ENCODE results near the gene SLC38A2.

The SLC38A2 gene

DNA sequence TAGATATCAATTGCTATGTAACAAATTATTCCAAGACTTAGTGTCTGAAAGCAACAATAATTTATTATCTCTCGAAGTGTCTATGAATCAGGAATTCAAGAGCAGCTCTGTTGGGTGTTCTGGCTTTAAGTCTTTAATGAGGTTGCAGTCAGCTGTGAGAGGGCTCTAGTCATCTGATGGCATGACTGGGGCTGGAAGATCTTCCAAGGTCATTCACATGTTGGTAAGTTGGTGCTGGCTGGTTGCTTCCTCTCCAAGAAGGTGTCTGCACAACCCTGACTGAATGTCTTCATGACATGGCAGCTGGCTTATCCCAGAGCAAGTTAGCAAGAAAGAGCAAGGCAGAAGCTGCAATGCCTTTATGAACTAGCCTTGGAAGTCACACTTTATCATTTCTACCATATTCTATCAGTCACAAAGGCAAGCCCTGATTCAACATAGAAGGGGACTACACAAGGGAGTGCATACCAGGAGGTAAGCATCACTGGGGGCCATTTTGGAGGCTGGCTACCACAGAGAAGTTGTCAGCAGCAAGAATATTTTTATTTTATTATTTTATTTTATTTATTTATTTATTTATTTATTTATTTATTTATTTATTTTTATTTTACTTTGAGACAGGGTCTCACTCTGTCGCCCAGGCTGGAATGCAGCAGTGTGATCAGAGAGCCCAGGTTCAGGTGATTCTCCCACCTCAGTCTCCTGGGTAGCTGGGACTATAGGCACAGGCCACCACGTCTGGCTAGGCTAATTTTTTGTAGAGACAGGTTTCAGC is 7.6 kb upstream of the SLC38A2 start:
- TF ChIP-seq, protein P1, sequence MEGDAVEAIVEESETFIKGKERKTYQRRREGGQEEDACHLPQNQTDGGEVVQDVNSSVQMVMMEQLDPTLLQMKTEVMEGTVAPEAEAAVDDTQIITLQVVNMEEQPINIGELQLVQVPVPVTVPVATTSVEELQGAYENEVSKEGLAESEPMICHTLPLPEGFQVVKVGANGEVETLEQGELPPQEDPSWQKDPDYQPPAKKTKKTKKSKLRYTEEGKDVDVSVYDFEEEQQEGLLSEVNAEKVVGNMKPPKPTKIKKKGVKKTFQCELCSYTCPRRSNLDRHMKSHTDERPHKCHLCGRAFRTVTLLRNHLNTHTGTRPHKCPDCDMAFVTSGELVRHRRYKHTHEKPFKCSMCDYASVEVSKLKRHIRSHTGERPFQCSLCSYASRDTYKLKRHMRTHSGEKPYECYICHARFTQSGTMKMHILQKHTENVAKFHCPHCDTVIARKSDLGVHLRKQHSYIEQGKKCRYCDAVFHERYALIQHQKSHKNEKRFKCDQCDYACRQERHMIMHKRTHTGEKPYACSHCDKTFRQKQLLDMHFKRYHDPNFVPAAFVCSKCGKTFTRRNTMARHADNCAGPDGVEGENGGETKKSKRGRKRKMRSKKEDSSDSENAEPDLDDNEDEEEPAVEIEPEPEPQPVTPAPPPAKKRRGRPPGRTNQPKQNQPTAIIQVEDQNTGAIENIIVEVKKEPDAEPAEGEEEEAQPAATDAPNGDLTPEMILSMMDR (conservative IDR thresholded peaks at IDR 0.05; ENCODE audit: low read depth) = no peak
- CTCF ChIA-PET = no interaction called here
- POLR2A ChIA-PET (ENCODE audit: low non-redundant PET) = no interaction called here
- no peak overlapping the region for H3K27ac ChIP-seq
- DNase-seq (ENCODE audit: low spot score) = no peak

DNA sequence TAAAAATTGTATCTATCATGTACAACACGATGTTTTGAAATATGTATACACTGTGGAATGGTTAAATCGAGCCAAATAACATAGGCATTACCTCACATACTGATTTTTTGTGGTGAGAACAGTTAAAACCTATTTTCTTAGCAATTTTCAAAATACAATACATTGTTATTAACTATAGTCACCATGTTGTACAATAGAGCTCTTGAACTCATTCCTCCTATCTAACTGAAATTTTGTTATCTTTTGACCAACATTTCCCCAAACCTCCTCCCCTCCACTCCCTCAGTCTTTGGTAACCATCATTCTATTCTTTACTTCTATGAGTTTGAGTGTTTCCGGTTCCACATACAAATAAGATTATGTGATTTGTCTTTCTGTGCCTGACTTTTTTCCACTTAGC is 6.8 kb upstream of the SLC38A2 start:
- TF ChIP-seq, protein P1 (conservative IDR thresholded peaks at IDR 0.05; ENCODE audit: low read depth) = no peak
- CTCF ChIA-PET = interaction anchor here (0.6 kb wide), 1 partner anchor 22 kb away, joined by 3 read pairs; no protein-coding TSS in a partner anchor
- POLR2A ChIA-PET (ENCODE audit: low non-redundant PET) = no interaction called here
- no peak for DNase-seq (ENCODE audit: low spot score)
- H3K27ac ChIP-seq = no peak overlapping the region

DNA sequence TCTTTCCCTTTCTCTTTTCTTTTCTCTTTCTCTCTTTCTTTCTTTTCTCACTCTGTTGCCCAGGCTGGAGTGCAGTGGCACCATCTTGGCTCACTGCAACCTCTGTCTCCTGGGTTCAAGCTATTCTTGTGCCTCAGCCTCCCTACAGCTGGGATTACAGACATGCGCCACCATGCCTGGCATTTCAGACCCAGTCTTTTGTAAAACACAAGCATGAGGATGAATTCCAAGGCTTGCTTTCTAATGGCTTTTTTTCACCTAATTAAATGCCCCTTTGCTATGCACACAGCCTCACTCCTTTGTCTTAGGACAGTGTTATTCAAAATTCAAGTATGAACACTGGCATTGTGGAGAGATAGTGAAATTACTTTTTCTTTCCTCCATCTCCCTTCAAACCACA is 6.0 kb upstream of the SLC38A2 start:
- H3K27ac ChIP-seq = no peak overlapping the region
- no peak for DNase-seq (ENCODE audit: low spot score)
- POLR2A ChIA-PET (ENCODE audit: low non-redundant PET) = no interaction called here
- TF ChIP-seq, protein P1 (conservative IDR thresholded peaks at IDR 0.05; ENCODE audit: low read depth) = no peak
- CTCF ChIA-PET = no interaction called here

DNA sequence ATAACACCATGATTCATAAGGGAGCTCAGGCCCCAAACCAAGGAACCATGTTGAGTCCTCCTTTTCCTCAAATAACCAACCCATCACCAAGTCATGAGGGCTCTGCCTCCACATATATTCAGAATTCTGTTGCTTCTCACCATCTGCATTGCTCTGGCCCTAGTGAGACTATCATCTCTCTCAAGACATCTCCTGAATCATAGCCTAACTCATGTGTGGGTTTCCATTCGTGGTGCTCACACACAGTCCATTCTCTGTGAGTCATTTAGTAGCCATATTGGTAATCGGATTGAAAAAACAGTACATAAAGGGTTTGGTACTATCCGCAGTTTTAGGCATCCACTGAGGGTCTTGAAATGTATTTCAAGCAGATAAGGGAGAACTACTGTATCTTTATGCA is 5.1 kb upstream of the SLC38A2 start:
- ChIA-PET POLR2A (ENCODE audit: low non-redundant PET) (no interaction called here), CTCF (interaction anchor here (0.7 kb wide), 1 partner anchor 278 kb away, joined by 4 read pairs; no protein-coding TSS in a partner anchor)
- no peak overlapping the region for H3K27ac ChIP-seq
- TF ChIP-seq, protein P1 (conservative IDR thresholded peaks at IDR 0.05; ENCODE audit: low read depth) = no peak
- no peak for DNase-seq (ENCODE audit: low spot score)

DNA sequence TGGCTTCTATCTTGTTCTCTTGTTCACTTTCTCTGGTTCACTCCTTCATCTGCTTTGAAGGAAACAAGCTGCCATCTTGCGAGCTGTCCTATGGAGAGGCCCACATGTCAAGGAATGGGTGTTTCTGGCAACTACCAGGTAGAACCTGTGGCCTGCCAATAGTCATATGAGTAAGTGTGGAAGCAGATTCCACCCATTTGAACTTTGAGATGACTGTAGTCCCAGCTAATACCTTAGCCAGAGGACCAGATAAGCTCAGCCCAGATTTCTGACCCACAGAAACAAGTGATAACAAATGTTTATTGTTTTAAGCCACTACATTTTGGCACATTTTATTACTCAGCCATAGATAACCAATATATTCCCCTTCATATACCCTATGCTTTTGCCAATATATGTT is 4.0 kb upstream of the SLC38A2 start:
- DNase-seq (ENCODE audit: low spot score) = no peak
- H3K27ac ChIP-seq = no peak overlapping the region; the same call in 1 of the 2 replicates
- ChIA-PET POLR2A (ENCODE audit: low non-redundant PET) (no interaction called here), CTCF (interaction anchor here (0.6 kb wide), 1 partner anchor 336 kb away, joined by 3 read pairs; no protein-coding TSS in a partner anchor)
- TF ChIP-seq, protein P1 (conservative IDR thresholded peaks at IDR 0.05; ENCODE audit: low read depth) = no peak

DNA sequence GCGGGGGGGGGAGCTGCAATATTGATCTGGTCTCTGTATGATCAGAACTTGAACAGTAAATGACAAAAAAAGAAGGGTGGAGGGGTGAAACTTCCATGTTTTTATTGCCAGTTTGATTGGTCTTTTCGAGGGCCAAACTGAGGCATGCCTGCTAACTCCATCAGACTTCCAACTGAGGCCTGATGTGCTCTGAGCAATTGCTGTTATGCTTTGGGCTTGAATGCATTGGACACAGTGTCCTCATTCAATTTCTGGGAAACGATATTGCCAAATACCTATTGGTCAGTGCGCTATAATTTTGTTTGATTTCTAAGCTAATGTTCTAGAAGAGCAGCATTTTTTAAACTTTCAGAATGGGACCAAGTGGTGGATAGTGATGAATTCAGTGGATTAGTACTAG is 2.1 kb upstream of the SLC38A2 start:
- TF ChIP-seq, protein P1 (conservative IDR thresholded peaks at IDR 0.05; ENCODE audit: low read depth) = no peak
- ChIA-PET POLR2A (ENCODE audit: low non-redundant PET) (no interaction called here), CTCF (no interaction called here)
- H3K27ac ChIP-seq = no peak overlapping the region
- DNase-seq (ENCODE audit: low spot score) = no peak
